ENCODE data around the gene JARID2.

DNA sequence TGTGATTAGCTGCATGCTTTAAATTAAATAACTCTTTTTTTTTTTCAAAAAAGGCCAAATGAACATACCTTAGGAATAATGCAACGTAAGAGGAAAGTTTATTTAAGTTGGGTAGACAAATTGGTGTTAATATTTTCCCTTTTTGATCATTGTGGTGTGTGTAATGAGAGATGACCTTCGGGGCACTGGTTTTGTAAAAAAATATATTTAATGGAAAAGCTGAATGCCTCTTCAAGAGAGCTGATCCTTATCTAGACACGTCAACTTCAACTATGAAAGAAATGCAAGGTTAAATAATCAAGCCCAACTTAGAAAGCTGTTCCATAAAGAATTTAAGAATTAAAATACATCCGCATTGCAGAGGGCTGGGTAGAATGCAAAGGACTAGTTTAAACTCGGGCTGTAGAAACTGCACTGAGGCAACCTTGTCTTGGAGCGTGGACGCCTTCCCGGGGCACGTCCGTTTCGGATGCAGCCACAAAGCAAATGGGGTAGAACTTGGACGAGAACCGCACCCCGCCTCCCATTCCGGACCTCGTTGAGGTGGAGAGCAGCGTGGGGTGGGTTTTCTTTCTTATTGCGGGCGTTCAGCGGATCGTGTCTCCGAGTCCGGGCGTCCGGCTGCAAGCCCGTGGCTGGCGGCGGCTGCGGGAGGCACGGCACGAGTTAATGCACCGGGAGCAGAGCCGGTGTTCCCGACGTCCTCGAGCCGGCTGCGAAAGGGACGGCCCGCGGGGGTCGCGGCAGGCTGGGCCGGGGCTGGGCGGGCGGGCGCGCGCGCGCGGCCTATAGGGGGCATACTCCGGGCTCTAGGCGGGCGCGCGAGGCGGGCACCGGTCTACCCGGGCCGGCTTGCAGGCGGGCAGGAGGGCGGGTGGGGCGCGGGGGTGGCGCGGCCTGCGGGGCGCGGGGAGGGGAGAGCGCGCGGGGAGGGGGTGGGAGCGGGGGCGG is 1.9 kb downstream of the JARID2 start:
- TF ChIP-seq, protein P1, sequence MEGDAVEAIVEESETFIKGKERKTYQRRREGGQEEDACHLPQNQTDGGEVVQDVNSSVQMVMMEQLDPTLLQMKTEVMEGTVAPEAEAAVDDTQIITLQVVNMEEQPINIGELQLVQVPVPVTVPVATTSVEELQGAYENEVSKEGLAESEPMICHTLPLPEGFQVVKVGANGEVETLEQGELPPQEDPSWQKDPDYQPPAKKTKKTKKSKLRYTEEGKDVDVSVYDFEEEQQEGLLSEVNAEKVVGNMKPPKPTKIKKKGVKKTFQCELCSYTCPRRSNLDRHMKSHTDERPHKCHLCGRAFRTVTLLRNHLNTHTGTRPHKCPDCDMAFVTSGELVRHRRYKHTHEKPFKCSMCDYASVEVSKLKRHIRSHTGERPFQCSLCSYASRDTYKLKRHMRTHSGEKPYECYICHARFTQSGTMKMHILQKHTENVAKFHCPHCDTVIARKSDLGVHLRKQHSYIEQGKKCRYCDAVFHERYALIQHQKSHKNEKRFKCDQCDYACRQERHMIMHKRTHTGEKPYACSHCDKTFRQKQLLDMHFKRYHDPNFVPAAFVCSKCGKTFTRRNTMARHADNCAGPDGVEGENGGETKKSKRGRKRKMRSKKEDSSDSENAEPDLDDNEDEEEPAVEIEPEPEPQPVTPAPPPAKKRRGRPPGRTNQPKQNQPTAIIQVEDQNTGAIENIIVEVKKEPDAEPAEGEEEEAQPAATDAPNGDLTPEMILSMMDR (IDR thresholded peaks at IDR 0.05), result peak in 6 of 7 experiments; percentile 8 to 48 (median 30)
- TF ChIP-seq POLR2A (IDR thresholded peaks at IDR 0.05), result peak in 2 of 3 donors; percentile 51 to 64
